Kidney epithelial cell (primary cell): ENCODE data around the gene RASGRF1. TPM values are rescaled to one million over a fixed set of nuclear protein-coding genes. Genes with fewer than 3 reads are reported as not detected.

ENCODE experiments used
- DNase-seq: peaks from one replicate; pipeline ENCODE4 v3.0.0-alpha.2; 2010; ENCODE audit warnings: low read depth
- H3K27me3 ChIP-seq: 2 replicates; pipeline ENCODE4 v1.6.0; 2011; ENCODE audit warnings: low read length; ENCODE audit not compliant: control insufficient read depth, insufficient read depth
- H3K36me3 ChIP-seq: 2 replicates; pipeline ENCODE4 v1.5.1; 2011; ENCODE audit warnings: low read length; ENCODE audit not compliant: control insufficient read depth, insufficient read depth
- H3K4me3 ChIP-seq: 2 replicates; pipeline ENCODE4 v1.5.1; 2011; ENCODE audit warnings: low read depth, mild to moderate bottlenecking, control low read depth, low read length
- total RNA-seq: library from RNA; depleted of rRNA; stranded (reverse); fragments of >200 nt; gene quantifications from 2 replicates; pipeline ENCODE4 v1.2.3, GENCODE V29; 2015
- TF ChIP-seq, protein P1 (sequence below): IDR thresholded peaks from 2 replicates; pipeline ENCODE4 v1.5.1; 2011; ENCODE audit warnings: mild to moderate bottlenecking, moderate library complexity, low read length, control low read depth, inconsistent platforms; ENCODE audit not compliant: insufficient read depth, poor library complexity, severe bottlenecking

RASGRF1 gene
- total RNA-seq, 1 donor from 2014 or later = 1.4 TPM

DNA sequence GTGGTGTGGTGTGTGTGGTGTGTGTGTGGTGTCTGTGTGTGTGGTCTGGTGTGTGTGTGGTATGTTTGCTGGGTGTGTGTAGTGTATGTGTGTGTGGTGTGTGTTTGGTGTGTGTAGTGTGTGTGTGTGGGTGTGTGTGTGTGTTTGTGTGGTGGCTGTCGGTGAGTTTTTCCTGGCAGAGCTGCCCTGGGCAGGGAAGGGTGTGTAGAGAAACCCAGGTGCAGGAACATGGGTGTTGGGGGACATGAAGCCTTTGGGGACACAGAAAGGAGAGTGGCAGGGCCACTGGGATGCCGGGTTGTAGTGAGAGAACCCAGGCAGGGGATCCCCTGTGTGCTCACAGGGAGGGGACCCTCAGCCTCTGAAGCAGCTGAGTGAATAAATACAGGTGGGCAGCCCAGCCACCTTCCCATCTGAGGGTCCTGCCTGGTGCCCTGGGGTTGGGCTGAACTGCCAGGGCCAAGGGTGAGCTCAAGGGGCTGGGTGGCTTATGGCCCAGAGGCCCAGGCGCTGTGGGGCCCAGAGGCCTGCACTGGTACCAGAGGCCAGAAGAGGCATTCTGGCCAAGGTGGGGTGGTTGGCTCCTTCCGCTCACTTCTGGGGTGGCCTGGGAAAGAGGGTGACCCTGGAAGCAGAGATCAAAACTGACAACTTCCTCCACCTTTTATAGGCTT, 97.2 kb downstream of the RASGRF1 start:
- Histone ChIP-seq H3K4me3 (no peak overlapping the region), H3K36me3 (no peaks in the 10 kb centered on the region), H3K27me3 (no peaks in the 10 kb centered on the region)
- no peak for DNase-seq
- TF ChIP-seq, protein P1, sequence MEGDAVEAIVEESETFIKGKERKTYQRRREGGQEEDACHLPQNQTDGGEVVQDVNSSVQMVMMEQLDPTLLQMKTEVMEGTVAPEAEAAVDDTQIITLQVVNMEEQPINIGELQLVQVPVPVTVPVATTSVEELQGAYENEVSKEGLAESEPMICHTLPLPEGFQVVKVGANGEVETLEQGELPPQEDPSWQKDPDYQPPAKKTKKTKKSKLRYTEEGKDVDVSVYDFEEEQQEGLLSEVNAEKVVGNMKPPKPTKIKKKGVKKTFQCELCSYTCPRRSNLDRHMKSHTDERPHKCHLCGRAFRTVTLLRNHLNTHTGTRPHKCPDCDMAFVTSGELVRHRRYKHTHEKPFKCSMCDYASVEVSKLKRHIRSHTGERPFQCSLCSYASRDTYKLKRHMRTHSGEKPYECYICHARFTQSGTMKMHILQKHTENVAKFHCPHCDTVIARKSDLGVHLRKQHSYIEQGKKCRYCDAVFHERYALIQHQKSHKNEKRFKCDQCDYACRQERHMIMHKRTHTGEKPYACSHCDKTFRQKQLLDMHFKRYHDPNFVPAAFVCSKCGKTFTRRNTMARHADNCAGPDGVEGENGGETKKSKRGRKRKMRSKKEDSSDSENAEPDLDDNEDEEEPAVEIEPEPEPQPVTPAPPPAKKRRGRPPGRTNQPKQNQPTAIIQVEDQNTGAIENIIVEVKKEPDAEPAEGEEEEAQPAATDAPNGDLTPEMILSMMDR = no peak

DNA sequence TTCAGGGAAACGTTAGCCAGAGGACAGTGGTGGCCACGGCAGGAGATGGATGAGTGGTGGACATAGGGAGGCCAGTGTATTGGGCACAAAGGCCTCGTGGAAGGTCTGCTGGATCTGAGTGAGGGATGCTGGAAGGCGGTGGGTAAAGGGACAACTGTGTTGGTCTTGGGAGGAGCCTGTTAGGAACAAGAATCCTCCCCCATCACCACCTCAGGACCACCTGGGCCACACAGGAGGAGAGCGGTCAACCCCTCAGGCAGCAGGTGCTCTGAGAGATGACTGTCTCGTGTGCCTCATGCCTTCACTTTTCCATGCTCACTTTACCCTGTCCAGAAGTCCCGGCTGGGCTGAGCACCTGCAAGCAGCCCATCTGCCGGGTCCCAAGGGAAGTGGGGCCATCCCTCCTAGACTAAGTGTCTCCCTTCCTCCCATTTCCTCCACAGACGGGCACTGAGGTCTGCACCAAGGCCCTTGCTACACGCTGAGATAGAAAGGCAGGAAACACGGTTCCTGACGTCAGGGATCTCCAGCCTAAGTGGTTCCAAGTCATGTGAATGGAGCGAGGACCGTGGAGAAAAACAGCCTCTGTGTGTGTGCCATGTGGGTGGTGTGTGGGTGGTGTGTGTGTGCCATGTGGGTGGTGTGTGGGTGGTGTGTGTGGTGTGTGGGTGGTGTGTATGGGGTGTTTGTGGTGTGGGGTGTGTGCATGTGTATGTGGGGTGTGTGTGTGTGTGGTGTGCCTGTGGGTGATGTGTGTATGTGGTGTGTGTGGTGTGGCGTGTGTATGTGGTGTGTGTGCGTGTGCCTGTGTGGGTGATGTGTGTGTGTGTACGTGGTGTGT, 97.9 kb downstream of the RASGRF1 start:
- TF ChIP-seq, protein P1 = no peak
- no peak for DNase-seq
- H3K4me3 ChIP-seq = no peak overlapping the region
- H3K27me3 ChIP-seq = no peaks in the 10 kb centered on the region
- no peaks in the 10 kb centered on the region for H3K36me3 ChIP-seq

- no peak overlapping the region for H3K4me3 ChIP-seq
- DNase-seq = no peak
- H3K36me3 ChIP-seq = no peaks in the 10 kb centered on the region
- H3K27me3 ChIP-seq = no peaks in the 10 kb centered on the region
- TF ChIP-seq, protein P1 = no peak
Measured at GRCh38 chr15:78991879-78992278, 98.7 kb downstream of the RASGRF1 start.

DNA sequence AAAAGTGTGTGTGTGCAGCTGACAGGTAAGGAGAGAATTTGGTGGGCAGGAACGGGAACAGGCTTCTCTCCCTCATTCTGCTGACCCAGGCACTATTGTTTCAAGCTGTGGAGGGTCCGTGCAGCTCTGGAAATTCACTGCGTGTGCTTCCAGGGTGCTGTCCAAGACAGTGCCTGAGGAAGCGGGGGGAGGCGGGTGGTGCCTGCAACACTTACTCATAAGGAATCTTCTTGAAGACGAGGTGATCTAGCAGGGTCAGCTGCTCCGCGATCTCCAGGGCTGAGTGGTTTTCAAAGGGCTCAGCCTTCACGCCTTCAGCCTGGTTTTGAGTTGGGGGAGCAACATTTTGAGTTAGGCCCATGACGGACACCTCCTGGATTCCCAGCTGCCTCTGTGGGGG, 99.1 kb downstream of the RASGRF1 start:
- no peak overlapping the region for H3K4me3 ChIP-seq
- H3K36me3 ChIP-seq = no peaks in the 10 kb centered on the region
- TF ChIP-seq, protein P1 = no peak
- no peaks in the 10 kb centered on the region for H3K27me3 ChIP-seq
- no peak for DNase-seq

- H3K36me3 ChIP-seq = no peaks in the 10 kb centered on the region
- no peak for DNase-seq
- TF ChIP-seq, protein P1 = no peak
- no peak overlapping the region for H3K4me3 ChIP-seq
- H3K27me3 ChIP-seq = no peaks in the 10 kb centered on the region
Measured at GRCh38 chr15:78990278-78990677, 100.3 kb downstream of the RASGRF1 start.
